ENCODE data around the gene ZNF708. TPM values are rescaled to one million over a fixed set of nuclear protein-coding genes. Genes with fewer than 3 reads are reported as not detected.
"Not testable (repeated sequence)": the region's sequence is repeated elsewhere in the genome, so short reads cannot be mapped to it uniquely, and the experiment has no call there.

The ZNF708 gene
- total RNA-seq, 1 donor from 2014 or later: 9.4 TPM

GRCh38 chr19:21260164-21260847 is 68.9 kb downstream of the ZNF708 start:
- no peak for DNase-seq (ENCODE audit: low read depth)

GRCh38 chr19:21259421-21260124 is 69.6 kb downstream of the ZNF708 start:
- DNase-seq (ENCODE audit: low read depth): not testable (repeated sequence)

GRCh38 chr19:21256722-21257121 is 72.5 kb downstream of the ZNF708 start:
- DNase-seq (ENCODE audit: low read depth): peak; percentile 32

Other genes starting within 250 kb of the ZNF708 start
- gene ZNF714, start 247.2 kb downstream of the ZNF708 start, total RNA-seq: 14.3 and 19.0 TPM in 2 replicates
- 16.2 and 19.7 TPM in 2 replicates for gene ZNF431, start 187.4 kb downstream of the ZNF708 start, total RNA-seq
- gene ZNF738, start 29.6 kb upstream of the ZNF708 start, total RNA-seq: 8.4 and 13.7 TPM in 2 replicates
- gene ZNF493, start 67.7 kb upstream of the ZNF708 start, total RNA-seq: 10.8 and 12.3 TPM in 2 replicates
- 12.1 and 21.4 TPM in 2 replicates for gene ZNF429, start 176.2 kb upstream of the ZNF708 start, total RNA-seq